HEK293T (cell line): ENCODE measurements around the gene METTL25B.
A peak's percentile ranks its signal among the peaks of the same experiment; 100 is the strongest.

ENCODE experiments used
- CTCF ChIA-PET: fragments of 350-600 bp; formaldehyde crosslinking; extraction: SDS; loops from one replicate; lab custom pipeline; 2021; ENCODE audit warnings: antibody characterized with exemption, inconsistent platforms; lab: Yijun Ruan, JAX
- POLR2A ChIA-PET: fragments of 350-600 bp; formaldehyde crosslinking; extraction: SDS; loops from one replicate; lab custom pipeline; 2020; ENCODE audit warnings: antibody characterized with exemption, inconsistent platforms; lab: Yijun Ruan, JAX
- DNase-seq: peaks from one replicate; pipeline ENCODE4 v3.0.0; 2012; ENCODE audit warnings: mixed read lengths; ENCODE audit errors: extremely low spot score
- ARNT ChIP-seq: fragments of 450-650 bp; IDR thresholded peaks from 2 replicates; pipeline ENCODE4 v1.6.1; 2017; ENCODE audit warnings: mild to moderate bottlenecking
- BHLHE40 ChIP-seq: fragments of 450-650 bp; IDR thresholded peaks from 2 replicates; pipeline ENCODE4 v1.6.1; 2016; ENCODE audit warnings: mild to moderate bottlenecking, moderate library complexity, borderline replicate concordance
- CTBP1 ChIP-seq: fragments of 450-650 bp; IDR thresholded peaks from 2 replicates; pipeline ENCODE4 v1.6.1; 2016; ENCODE audit warnings: borderline replicate concordance
- ELF4 ChIP-seq: fragments of 450-650 bp; IDR thresholded peaks from 2 replicates; pipeline ENCODE4 v1.6.1; 2017; ENCODE audit warnings: antibody characterized with exemption
- FOXA1 ChIP-seq: fragments of 450-650 bp; IDR thresholded peaks from 2 replicates; pipeline ENCODE4 v1.6.1; 2016; ENCODE audit warnings: mild to moderate bottlenecking
- FOXK2 ChIP-seq: fragments of 450-650 bp; IDR thresholded peaks from 2 replicates; pipeline ENCODE4 v1.6.1; 2016; ENCODE audit warnings: mild to moderate bottlenecking
- FOXM1 ChIP-seq: fragments of 450-650 bp; IDR thresholded peaks from 2 replicates; pipeline ENCODE4 v1.6.1; 2017; ENCODE audit warnings: mild to moderate bottlenecking, borderline replicate concordance
- HDGF ChIP-seq: fragments of 450-650 bp; IDR thresholded peaks from 2 replicates; pipeline ENCODE4 v1.6.1; 2017; ENCODE audit warnings: antibody characterized with exemption, borderline replicate concordance
- L3MBTL2 ChIP-seq: fragments of 450-650 bp; conservative IDR thresholded peaks from 2 replicates; pipeline ENCODE4 v1.6.1; 2016; ENCODE audit warnings: mild to moderate bottlenecking
- LEF1 ChIP-seq: fragments of 450-650 bp; IDR thresholded peaks from 2 replicates; pipeline ENCODE4 v1.6.1; 2017; ENCODE audit warnings: mild to moderate bottlenecking, borderline replicate concordance
- NFRKB ChIP-seq: fragments of 450-650 bp; IDR thresholded peaks from 2 replicates; pipeline ENCODE4 v1.6.1; 2016; ENCODE audit warnings: mild to moderate bottlenecking, moderate library complexity
- SP1 ChIP-seq: fragments of 450-650 bp; IDR thresholded peaks from 2 replicates; pipeline ENCODE4 v1.6.1; 2017
- SUZ12 ChIP-seq: fragments of 450-650 bp; IDR thresholded peaks from 2 replicates; pipeline ENCODE4 v1.6.1; 2016; ENCODE audit warnings: mild to moderate bottlenecking
- TARDBP ChIP-seq: fragments of 450-650 bp; IDR thresholded peaks from 2 replicates; pipeline ENCODE4 v1.6.1; 2016
- ZNF384 ChIP-seq: fragments of 450-650 bp; IDR thresholded peaks from 2 replicates; pipeline ENCODE4 v1.6.1; 2016
- TF ChIP-seq, protein P1 (sequence below): fragments of 450-650 bp; IDR thresholded peaks from 2 replicates; pipeline ENCODE4 v1.6.1; 2016

METTL25B gene

DNA sequence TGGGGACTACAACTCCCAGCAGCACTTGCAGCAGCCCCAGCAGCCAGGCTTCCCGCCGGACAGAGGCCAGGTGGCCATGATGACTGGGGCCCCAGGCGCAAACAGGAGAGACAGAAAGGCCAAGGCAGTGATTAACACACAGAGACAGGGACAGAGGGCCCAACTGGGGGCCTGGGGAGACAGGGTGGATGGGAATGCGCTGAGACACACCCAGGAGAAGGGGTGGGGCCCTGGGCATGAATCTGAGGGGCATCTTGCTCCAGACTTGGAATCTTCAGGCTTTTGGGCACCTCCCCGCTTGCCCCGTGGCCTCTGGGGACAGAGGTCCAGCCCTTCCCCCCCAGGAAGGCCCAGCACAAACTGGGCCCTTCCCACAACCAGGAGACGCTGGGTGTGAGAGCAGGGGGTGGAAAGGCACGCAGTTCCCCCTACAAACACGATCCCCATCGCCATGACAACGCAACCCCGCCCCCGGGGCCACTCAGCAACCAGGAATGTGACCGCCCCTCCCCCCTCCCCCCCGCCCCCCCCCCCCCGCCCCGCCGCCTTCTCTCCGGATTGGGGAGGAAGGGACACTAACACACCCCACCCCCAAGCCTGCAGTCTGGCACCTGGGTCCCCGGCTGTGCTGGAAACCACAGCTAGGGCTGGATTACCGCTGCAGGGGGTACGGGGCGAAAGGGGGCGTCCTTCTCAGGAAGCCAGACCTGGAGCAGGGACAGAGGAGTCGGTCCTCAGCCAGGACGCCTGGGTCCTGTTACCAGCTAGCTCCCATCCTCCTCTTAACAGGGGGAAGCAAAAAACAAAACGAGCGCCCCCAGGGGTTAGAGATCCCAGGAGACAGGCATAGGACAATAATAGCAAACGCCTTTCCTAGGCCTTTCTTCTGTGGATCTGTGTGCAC is 18.7 kb downstream of the METTL25B start:
- DNase-seq: peak; percentile 72
- no peak; the same call in 1 of the 2 replicates for TF ChIP-seq L3MBTL2
- TF ChIP-seq BHLHE40: no peak
- no peak for TF ChIP-seq FOXM1
- peak; percentile 71; the same call in 1 of the 2 replicates for TF ChIP-seq HDGF
- TF ChIP-seq, protein P1, sequence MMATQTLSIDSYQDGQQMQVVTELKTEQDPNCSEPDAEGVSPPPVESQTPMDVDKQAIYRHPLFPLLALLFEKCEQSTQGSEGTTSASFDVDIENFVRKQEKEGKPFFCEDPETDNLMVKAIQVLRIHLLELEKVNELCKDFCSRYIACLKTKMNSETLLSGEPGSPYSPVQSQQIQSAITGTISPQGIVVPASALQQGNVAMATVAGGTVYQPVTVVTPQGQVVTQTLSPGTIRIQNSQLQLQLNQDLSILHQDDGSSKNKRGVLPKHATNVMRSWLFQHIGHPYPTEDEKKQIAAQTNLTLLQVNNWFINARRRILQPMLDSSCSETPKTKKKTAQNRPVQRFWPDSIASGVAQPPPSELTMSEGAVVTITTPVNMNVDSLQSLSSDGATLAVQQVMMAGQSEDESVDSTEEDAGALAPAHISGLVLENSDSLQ: 0 out of 2 replicates have a peak, but pooled peaks have one; percentile 35
- TF ChIP-seq FOXK2: no peak
- ChIA-PET POLR2A (interaction anchor here (1.0 to 2.9 kb wide), 4 partner anchors 11 to 94 kb away, joined by 4 to 31 read pairs (median 17); partner anchors contain the start of genes ISG20L2, METTL25B and PRCC), CTCF (interaction anchor here (0.6 to 2.3 kb wide), 6 partner anchors 21 to 281 kb away, joined by 3 to 18 read pairs (median 4); no protein-coding TSS in a partner anchor)

DNA sequence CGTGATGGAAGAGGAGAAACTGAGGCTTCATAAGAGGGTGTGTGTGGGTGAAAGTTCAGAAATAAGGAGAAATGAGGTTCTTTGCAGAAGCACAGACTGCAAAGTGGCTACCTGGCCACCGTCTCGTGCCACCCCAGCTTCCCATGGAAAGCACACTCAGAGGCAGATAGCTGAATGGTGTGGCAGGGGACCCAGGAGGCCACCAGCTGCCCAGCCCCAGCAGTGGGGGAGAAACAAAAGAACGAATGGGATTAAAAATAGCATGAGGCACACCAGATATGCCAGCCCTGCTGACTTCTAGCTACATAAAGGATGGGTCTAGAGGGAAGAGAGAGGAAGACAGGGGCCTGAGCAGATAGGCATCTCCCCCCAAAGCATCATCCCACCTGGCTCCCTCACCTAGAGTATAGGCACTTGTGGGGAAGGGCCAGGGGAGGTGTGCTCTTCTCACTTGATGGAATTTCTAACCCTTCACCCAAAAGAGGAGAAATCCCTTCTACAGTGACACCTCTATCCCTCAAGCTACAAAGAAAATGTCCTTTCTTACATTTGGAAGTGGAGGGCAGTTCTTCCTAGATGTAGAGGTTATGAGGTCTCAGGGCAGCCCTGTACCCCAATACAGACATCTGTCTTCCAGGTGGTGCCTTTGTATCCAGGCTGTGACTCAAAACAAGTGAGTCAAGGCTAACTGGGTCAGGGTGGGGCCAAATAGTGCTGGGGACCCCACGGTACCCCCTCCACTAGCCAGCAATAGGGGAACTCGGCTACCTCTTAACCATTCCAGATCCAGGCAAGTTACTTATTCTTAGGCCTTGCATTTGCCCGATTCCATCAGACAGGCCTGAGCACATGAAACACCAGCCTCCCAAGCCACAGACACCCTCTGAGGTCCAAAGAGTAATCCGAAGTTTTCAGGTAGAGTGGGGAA is 19.7 kb downstream of the METTL25B start:
- no peak for TF ChIP-seq ZNF384
- TF ChIP-seq FOXM1: no peak
- no peak for TF ChIP-seq CTBP1
- TF ChIP-seq HDGF: no peak
- TF ChIP-seq SUZ12: no peak
- no peak for TF ChIP-seq NFRKB
- TF ChIP-seq FOXA1: no peak
- TF ChIP-seq LEF1: no peak
- no peak for TF ChIP-seq ARNT
- no peak for TF ChIP-seq SP1
- no peak for TF ChIP-seq FOXK2
- TF ChIP-seq ELF4: no peak
- no peak for TF ChIP-seq TARDBP
- no peak for TF ChIP-seq BHLHE40
- TF ChIP-seq, protein P1: no peak
- TF ChIP-seq L3MBTL2: no peak
- POLR2A ChIA-PET: interaction anchor here (1.0 to 2.9 kb wide), 3 partner anchors 19 to 93 kb away, joined by 4 to 31 read pairs (median 30); partner anchors contain the start of genes ISG20L2, METTL25B and PRCC
- no peak for DNase-seq
- CTCF ChIA-PET: interaction anchor here (0.6 to 2.3 kb wide), 6 partner anchors 22 to 278 kb away, joined by 3 to 18 read pairs (median 4); no protein-coding TSS in a partner anchor

DNA sequence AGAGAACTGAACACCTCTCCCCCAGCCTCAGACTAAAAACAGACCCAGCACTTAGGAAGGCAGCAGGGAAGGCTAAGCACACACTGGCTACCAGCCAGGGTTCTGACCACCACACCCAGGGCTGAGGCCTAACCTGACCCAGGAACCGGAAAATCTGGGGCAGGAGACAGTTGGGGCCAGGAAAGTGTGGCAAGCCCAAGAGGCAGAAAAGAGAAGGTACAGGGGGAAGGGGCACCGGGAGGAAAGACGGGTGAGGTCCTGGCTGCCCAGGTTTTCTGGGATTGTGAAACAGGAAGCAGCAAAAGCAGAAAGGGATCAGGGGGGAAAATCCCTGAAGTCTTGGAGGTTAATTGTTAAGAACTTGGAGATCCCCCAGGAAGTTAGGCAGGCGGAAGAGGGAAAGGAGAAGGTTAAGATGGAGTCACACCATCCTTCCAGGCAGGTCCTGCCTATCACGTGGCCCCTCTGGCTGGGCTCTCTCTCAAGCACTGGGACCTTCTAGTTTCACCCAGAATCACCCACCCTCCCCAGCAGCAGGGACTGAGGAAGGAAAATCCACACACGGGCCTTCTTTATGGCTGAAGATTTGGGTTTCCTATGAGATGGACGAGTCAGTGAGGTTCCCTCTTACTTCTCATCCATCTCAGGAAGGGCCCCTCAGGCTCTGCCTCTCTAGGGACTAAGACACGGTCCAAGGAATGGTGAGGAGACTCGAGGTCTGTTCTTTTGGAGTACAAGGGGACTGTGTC is 20.6 kb downstream of the METTL25B start:
- DNase-seq: no peak
- ChIA-PET POLR2A (interaction anchor here (4.5 kb wide), 2 partner anchors 7 to 18 kb away, joined by 60 to 80 read pairs; partner anchors contain the start of genes MRPL24 and PRCC), CTCF (interaction anchor here (0.6 kb wide), 1 partner anchor 279 kb away, joined by 3 read pairs; no protein-coding TSS in a partner anchor)
- TF ChIP-seq FOXA1: no peak
- TF ChIP-seq ELF4: no peak
- no peak for TF ChIP-seq HDGF
- TF ChIP-seq L3MBTL2: no peak
- TF ChIP-seq BHLHE40: no peak
- no peak for TF ChIP-seq ZNF384
- TF ChIP-seq SUZ12: no peak

DNA sequence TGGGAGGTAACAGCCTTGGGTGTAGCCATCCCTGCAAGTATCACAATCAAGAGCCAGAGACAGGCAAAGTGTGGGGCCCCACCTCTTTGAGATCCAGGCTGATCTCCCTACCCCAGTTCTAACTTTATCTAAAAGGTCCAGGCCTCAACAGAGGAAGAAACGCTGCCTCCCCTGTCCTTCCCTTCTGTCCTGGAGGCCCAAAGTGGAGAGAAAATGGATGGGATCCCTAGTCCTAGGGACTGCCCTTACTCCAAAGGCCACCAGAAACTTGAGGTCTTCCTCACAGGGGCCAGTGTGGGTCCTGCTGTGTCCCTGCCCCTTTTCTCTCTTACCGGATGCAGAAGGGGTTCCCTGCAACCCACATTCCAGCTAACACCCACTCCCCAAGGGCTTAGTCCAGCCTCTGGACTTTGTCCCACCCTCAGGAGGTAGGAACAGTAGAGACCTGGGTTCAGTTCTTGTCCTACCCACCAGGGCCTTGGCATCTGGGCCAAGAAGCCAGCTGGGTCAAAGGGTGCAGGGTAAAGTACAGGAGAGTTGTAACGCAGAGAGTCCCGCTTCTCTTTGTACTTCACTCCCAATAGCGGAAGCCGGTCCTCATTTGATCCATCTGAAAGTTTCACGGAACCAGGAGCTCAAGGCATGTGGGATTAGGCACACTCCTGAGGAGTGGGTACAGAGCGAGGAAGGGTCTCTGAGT is 21.3 kb downstream of the METTL25B start:
- no peak for DNase-seq
- no peak for TF ChIP-seq FOXM1
- TF ChIP-seq LEF1: no peak
- TF ChIP-seq HDGF: no peak
- TF ChIP-seq L3MBTL2: no peak
- no peak for TF ChIP-seq BHLHE40
- no peak for TF ChIP-seq ZNF384
- TF ChIP-seq CTBP1: no peak
- no peak for TF ChIP-seq ARNT
- ChIA-PET POLR2A (interaction anchor here (1.0 to 4.5 kb wide), 4 partner anchors 8 to 21 kb away, joined by 4 to 80 read pairs (median 33); partner anchors contain the start of genes ISG20L2, METTL25B, MRPL24 and PRCC), CTCF (no interaction called here)
